Transverse colon (tissue), 3 donors: ENCODE results near the gene TCEANC.

Experiments used
- CTCF ChIP-seq, 5 experiments: fragments of 200-600 bp in 3 of 5; fragments of 450-650 bp in 2 of 5; sonication (generic) in 3 of 5; IDR thresholded peaks; 1 replicate in 2 of 5; 2 replicates in 3 of 5; pipeline ENCODE4 v1.5.1; 2016 to 2017; ENCODE audit warnings: antibody characterized with exemption in 5 of 5, inconsistent platforms in 3 of 5, mild to moderate bottlenecking in 2 of 5, moderate library complexity in 1 of 5
- POLR2A ChIP-seq: fragments of 450-650 bp; IDR thresholded peaks from one replicate; pipeline ENCODE4 v1.6.1; 2016; ENCODE audit warnings: antibody characterized with exemption, mild to moderate bottlenecking, moderate library complexity

GRCh38 chrX:13681595-13681994, 28.7 kb downstream of the TCEANC start:
- no peak for TF ChIP-seq CTCF (IDR thresholded peaks at IDR 0.05)
- TF ChIP-seq POLR2A, result no peak
